Measurements from ENCODE around the gene CCDC187.

The CCDC187 gene

DNA sequence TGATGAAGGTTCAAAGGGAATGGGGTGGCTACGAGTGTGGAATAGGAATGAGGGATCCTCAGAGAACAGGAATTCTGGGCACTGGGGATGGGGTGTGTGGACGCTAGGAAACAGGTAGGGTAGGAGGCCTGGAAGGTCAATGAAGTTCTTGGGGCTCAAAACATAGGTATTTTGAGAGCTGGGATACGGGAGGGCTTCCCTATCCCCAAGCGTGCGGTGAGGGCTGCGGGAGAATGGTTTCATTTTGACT, 59.0 kb downstream of the CCDC187 start:
- peak overlapping the region; percentile 82 for H3K27ac ChIP-seq
- TF ChIP-seq, protein P1, sequence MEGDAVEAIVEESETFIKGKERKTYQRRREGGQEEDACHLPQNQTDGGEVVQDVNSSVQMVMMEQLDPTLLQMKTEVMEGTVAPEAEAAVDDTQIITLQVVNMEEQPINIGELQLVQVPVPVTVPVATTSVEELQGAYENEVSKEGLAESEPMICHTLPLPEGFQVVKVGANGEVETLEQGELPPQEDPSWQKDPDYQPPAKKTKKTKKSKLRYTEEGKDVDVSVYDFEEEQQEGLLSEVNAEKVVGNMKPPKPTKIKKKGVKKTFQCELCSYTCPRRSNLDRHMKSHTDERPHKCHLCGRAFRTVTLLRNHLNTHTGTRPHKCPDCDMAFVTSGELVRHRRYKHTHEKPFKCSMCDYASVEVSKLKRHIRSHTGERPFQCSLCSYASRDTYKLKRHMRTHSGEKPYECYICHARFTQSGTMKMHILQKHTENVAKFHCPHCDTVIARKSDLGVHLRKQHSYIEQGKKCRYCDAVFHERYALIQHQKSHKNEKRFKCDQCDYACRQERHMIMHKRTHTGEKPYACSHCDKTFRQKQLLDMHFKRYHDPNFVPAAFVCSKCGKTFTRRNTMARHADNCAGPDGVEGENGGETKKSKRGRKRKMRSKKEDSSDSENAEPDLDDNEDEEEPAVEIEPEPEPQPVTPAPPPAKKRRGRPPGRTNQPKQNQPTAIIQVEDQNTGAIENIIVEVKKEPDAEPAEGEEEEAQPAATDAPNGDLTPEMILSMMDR (conservative IDR thresholded peaks at IDR 0.05): no peak
- no peak for TF ChIP-seq ZFX (IDR thresholded peaks at IDR 0.05)

DNA sequence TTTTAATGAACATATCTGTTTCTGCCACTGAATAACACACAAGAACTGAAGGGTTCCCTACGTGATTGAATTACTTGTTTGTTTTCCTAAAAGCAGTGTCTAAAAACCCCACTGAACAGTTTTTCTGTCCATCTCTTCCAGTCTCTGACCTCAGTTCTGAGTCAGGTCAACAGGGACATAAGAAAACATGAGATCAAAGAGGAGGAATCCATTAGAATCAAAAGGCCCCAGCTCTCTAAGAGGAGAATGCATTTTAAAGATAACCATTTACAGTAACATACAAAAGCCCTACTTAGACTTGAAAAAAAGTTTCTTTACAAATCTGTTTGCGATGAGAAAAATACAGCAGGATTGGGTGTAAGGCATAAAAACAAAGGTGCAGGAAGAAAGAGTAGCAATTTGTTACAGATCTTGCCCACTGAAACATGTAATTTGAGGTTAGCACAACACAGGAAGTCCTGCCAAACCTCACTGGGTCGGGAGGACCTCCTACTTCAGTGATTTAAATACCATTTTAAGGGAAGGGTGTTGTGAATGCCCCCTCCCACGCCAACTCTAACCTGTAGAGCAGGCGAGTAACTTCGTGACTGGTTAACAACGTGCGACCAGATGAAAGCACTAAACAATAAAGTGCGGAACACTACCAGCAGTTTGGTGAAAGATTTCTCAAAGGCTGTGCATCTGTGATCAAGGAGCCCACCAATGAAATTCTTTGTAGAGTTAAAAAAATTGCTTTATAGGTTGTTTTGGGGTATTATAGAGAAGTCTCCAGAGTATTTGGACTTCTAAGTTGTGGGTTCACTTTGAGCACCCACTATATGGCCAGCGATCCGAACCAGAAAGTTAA, 59.5 kb downstream of the CCDC187 start:
- peak overlapping the region; percentile 82 for H3K27ac ChIP-seq
- TF ChIP-seq, protein P1 (conservative IDR thresholded peaks at IDR 0.05): no peak
- TF ChIP-seq ZFX (IDR thresholded peaks at IDR 0.05): no peak

DNA sequence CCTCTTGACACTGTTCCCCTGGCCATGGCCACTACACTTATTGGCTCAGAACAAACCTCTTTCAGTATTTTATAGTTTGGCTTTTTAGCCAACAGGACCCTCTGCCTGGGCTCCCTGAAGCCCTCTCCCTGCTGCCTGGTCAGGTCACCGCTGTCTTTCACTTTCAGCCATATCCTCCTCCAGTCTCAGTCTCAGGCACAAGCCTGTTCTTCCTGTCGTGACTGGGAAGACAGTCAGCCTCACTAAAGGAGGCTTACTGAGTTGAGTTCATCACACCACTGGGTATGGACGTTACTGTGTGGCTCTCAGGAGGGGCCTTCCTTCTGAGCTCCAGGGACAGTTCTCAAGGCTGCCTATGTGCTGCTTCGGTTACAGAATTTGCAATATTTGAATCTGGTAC, 60.3 kb downstream of the CCDC187 start:
- no peak for TF ChIP-seq ZFX (IDR thresholded peaks at IDR 0.05)
- TF ChIP-seq, protein P1 (conservative IDR thresholded peaks at IDR 0.05): no peak
- H3K27ac ChIP-seq: no peak overlapping the region

DNA sequence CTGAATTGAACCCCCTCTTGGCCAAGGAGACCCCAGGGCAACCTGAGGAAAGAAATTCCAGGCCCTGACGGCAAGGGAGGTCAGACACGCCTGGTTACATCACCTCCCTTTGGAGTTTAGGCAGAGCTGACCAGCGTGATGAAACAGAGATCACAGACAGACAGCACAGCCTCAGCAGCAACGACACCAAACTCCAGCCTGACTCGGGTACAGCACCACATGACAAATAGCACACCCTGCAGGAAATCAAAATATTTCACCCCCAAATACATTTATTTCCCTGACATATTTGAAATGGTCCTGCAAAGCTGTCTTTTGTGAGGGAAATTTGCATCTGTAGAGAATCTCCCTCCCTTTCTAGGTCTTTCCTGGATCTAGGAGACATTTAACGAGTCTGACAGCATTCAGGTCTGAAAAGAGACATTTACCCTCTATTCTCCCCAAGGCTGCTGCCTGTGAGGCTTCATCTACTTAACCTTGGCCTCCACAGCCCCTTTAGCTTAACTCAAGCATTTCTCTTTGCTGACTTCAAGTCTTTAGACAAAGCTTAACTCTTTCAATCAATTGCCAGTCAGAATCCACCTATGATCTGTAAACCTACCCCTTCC, 60.9 kb downstream of the CCDC187 start:
- H3K27ac ChIP-seq: no peak overlapping the region
- TF ChIP-seq, protein P1 (conservative IDR thresholded peaks at IDR 0.05): no peak
- TF ChIP-seq ZFX (IDR thresholded peaks at IDR 0.05): no peak

DNA sequence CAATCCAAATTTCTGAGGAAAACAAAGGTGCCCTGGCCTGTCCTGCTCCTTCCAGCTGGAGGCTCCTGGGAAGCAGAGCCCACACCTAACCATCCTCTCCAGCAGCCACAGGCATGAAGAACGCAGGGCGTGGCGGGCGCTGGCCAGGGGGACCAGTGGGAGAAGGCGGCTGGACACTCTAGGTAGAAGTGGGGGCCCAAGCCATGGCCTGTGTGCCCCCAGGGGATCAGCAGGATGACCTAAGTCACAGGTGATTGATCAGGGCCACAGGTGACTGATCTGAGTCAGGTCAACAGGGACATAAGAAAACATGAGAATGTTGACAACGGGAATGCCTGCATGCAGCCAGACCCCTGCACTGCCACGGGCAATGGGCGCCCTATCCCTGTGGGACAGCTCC, 61.6 kb downstream of the CCDC187 start:
- no peak for TF ChIP-seq ZFX (IDR thresholded peaks at IDR 0.05)
- TF ChIP-seq, protein P1 (conservative IDR thresholded peaks at IDR 0.05): no peak
- no peak overlapping the region for H3K27ac ChIP-seq

DNA sequence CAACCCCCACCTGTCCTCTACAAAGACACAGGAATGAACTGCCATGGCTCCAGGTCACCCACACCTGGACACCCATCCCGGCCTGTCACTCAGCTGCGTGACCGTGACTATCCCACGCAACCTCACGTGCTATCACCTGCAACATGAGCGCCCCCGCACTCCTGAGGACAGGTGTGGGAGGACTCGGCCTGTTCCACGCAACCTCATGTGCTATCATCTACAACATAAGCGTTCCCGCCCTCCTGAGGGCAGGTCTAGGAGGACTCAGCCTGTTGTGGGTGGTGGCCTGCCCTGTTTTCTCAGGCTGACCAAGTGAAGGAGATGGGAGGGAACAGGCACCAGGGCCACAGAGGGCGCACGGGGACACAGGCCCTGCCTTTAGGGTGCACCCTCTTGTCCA, 62.4 kb downstream of the CCDC187 start:
- no peak overlapping the region for H3K27ac ChIP-seq
- TF ChIP-seq ZFX (IDR thresholded peaks at IDR 0.05): no peak
- TF ChIP-seq, protein P1 (conservative IDR thresholded peaks at IDR 0.05): no peak

DNA sequence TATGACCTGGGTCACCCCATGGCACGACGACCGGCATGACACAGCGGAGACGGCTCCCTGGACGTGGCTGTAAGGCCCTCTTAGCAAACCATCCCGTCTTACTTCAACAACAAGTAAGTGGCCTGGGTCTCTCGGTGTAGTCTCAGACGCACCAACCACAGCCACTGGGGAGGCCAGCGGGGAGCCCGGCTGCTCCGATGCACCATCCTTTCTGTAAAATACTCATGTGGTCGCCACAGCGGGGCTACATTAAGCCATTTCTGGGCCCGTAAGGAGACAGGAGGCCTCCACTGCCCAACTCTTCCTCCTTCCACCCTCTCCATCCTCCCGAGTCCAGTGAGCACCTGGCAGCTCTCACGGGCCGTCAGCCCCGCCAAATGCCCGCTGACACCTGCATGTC, 63.0 kb downstream of the CCDC187 start:
- H3K27ac ChIP-seq: no peak overlapping the region
- no peak for TF ChIP-seq ZFX (IDR thresholded peaks at IDR 0.05)
- TF ChIP-seq, protein P1 (conservative IDR thresholded peaks at IDR 0.05): no peak
